T-helper 1 cell (primary cell): ENCODE measurements around the gene LMOD1.
A peak's percentile ranks its signal among the peaks of the same experiment; 100 is the strongest.
"Not testable (repeated sequence)": the region's sequence is repeated elsewhere in the genome, so short reads cannot be mapped to it uniquely, and the experiment has no call there.

Experiments used
- DNase-seq, 5 donors: peaks; one replicate each; pipeline ENCODE4 v3.0.0-alpha.2; 2012 to 2020

The LMOD1 gene

GRCh38 chr1:201890806-201891450 lies 55.4 kb downstream of the LMOD1 start:
- DNase-seq: no peak

DNA sequence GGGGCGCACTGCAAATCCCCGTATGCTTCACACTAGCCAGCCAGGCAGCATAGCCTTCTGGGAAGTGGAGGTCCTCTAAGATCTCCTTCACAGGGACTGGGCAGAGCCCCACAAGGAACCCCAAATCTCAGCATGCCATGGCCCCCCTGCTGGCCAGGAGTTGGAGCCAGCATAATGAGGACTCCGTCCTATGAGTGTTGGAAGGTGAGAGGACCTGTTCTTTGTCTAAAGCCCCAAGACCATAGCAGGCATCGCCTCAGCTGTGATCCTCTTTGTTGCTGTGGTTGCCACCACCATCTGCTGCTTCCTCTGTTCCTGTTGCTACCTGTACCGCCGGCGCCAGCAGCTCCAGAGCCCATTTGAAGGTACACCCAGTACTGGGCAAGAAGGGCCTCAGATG lies 56.1 kb downstream of the LMOD1 start:
- no peak for DNase-seq

GRCh38 chr1:201889090-201889968 lies 57.0 kb downstream of the LMOD1 start:
- no peak for DNase-seq

- DNase-seq: no peak
These were observed 57.9 kb downstream of the LMOD1 start, which contains the start of gene SHISA4 for GRCh38 chr1:201888282-201889089. TSS of gene SHISA4 (plus strand) at chr1:201888898. CDS start at chr1:201888995, 97 bp downstream.

- DNase-seq: no peak
These were observed 59.1 kb downstream of the LMOD1 start for GRCh38 chr1:201887116-201887866.

- no peak for DNase-seq
These were observed 60.1 kb downstream of the LMOD1 start for GRCh38 chr1:201886103-201886885.

- DNase-seq: no peak
These were observed 60.7 kb downstream of the LMOD1 start for GRCh38 chr1:201885531-201886075.

DNA sequence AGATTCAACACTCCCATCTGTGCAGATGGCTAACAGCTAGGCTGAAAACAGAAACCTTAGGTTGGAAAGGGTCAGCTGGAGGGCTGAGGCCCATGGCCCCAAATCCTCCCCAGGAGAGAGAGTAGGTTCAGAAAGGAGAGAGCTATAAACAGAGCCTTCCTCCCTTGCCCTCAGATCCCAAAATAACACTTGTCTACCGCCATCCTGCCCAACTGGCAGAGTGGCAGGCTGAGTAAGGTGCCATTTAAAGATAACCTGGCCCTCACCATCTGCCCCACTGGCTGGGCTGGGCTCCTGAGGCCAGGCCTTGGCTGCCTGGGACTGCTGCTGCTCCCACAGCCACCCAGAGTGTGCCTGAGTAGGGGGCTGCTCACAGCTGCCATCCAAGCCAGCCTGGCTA lies 61.9 kb downstream of the LMOD1 start:
- no peak for DNase-seq

DNA sequence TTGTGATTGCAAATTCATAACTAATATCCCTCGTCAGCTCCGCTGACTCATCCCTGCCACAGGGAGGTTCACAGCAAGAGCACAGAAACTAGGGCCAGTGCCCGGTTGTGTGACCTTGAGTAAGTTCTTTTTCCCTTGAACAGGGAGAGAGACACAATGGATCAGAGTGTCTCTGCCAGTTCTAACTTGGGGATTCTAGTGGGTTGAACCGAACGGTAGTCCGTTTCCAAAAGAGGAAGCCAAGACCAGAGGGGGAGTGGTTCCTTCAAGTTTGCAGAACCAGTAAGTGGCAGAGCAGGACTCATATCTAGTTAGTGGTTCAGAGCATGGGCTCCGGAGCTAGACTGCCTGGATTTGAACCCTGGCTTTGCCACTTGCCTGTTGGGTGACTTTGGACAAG lies 62.6 kb downstream of the LMOD1 start:
- DNase-seq: no peak

- no peak for DNase-seq
These were observed 63.1 kb downstream of the LMOD1 start for GRCh38 chr1:201883266-201883665.

GRCh38 chr1:201882665-201883132 lies 63.6 kb downstream of the LMOD1 start:
- no peak for DNase-seq

DNA sequence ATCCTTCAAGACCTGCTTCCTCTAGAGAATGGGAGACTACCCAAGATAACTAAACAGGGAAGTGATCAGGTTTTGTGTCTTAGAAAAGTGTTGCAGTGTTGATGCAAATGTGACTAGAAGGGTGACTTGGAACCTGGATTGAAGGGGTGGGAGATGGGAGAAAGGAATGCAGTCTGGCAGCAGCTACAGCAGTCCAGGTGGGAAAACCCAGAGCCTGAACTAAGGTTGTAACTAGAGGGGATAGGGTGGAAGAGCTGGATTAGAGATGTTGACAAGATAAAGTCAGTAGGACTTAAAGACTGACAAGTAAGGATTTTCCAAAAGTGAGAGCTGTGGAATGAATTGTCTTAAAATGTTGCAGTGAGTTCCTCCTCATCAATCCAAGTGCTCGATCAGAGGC lies 64.7 kb downstream of the LMOD1 start:
- no peak for DNase-seq

- DNase-seq: no peak
These were observed 65.3 kb downstream of the LMOD1 start for GRCh38 chr1:201880928-201881571.

GRCh38 chr1:201877877-201878401 lies 68.4 kb downstream of the LMOD1 start:
- peak in 1 of 5 donors; percentile 23 for DNase-seq

- no peak for DNase-seq
These were observed 70.1 kb downstream of the LMOD1 start for GRCh38 chr1:201876148-201876818.

GRCh38 chr1:201874672-201875071 lies 71.7 kb downstream of the LMOD1 start:
- no peak for DNase-seq

GRCh38 chr1:201870397-201870796 lies 76.0 kb downstream of the LMOD1 start:
- no peak for DNase-seq

GRCh38 chr1:201861448-201861847 lies 84.9 kb downstream of the LMOD1 start:
- no peak for DNase-seq

- no peak for DNase-seq
These were observed 86.9 kb downstream of the LMOD1 start for GRCh38 chr1:201859424-201859823.

GRCh38 chr1:201856722-201857121 lies 89.6 kb downstream of the LMOD1 start:
- DNase-seq: not testable (repeated sequence)
